Astrocyte of the spinal cord (primary cell): Measurements from ENCODE around the gene COL4A2.

Experiments used
- DNase-seq: peaks from one replicate; pipeline ENCODE4 v3.0.0; 2011; ENCODE audit warnings: low read depth, low spot score
- H3K4me3 ChIP-seq: 2 replicates; pipeline ENCODE4 v1.5.1; 2011; ENCODE audit warnings: low read depth, mild to moderate bottlenecking, low read length, moderate library complexity
- in situ Hi-C: cut with HindIII; loops from 2 replicates; pipeline ENCODE4 v1.10.0; 2017; ENCODE audit warnings: low sequenced_read_pairs
- TF ChIP-seq, protein P1 (sequence below): IDR thresholded peaks from 2 replicates; pipeline ENCODE4 v1.5.1; 2012; ENCODE audit warnings: low read depth, mild to moderate bottlenecking, low read length, inconsistent platforms

The COL4A2 gene

DNA sequence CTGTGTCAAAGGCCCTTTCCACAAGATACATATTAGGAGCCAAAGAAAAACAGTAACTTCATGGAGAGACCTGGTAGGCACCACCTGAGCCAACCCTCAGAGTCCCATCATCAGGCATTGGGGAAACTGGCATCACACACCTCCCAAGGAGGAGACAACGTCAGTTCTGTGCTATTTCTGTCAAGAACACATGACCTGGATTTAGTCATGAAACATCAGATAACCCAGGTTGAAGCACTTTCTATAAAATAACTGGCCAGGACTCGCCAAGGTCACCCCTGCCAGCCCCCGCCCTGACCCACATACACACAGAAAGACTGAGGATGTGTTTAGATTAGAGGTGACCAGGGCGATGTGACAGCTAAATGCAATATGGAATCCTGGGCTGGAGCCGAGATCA is 35.8 kb upstream of the COL4A2 start:
- in situ Hi-C loops = no loop called here
- no peak overlapping the region for H3K4me3 ChIP-seq
- no peak for DNase-seq
- TF ChIP-seq, protein P1, sequence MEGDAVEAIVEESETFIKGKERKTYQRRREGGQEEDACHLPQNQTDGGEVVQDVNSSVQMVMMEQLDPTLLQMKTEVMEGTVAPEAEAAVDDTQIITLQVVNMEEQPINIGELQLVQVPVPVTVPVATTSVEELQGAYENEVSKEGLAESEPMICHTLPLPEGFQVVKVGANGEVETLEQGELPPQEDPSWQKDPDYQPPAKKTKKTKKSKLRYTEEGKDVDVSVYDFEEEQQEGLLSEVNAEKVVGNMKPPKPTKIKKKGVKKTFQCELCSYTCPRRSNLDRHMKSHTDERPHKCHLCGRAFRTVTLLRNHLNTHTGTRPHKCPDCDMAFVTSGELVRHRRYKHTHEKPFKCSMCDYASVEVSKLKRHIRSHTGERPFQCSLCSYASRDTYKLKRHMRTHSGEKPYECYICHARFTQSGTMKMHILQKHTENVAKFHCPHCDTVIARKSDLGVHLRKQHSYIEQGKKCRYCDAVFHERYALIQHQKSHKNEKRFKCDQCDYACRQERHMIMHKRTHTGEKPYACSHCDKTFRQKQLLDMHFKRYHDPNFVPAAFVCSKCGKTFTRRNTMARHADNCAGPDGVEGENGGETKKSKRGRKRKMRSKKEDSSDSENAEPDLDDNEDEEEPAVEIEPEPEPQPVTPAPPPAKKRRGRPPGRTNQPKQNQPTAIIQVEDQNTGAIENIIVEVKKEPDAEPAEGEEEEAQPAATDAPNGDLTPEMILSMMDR = no peak

- DNase-seq = no peak
- in situ Hi-C loops = no loop called here
- TF ChIP-seq, protein P1 = no peak
- H3K4me3 ChIP-seq = no peak overlapping the region
Observed at GRCh38 chr13:110272227-110272626, 34.9 kb upstream of the COL4A2 start.

GRCh38 chr13:110272651-110273050 is 34.4 kb upstream of the COL4A2 start:
- H3K4me3 ChIP-seq = no peak overlapping the region
- TF ChIP-seq, protein P1 = no peak
- DNase-seq = no peak
- in situ Hi-C loops = no loop called here

- H3K4me3 ChIP-seq = no peak overlapping the region
- DNase-seq = no peak
- in situ Hi-C loops = no loop called here
- TF ChIP-seq, protein P1 = no peak
Observed at GRCh38 chr13:110273254-110273653, 33.8 kb upstream of the COL4A2 start.

- TF ChIP-seq, protein P1 = peak; percentile 25
- in situ Hi-C loops = no loop called here
- no peak for DNase-seq
- H3K4me3 ChIP-seq = no peak overlapping the region
Observed at GRCh38 chr13:110274687-110275086, 32.4 kb upstream of the COL4A2 start.

DNA sequence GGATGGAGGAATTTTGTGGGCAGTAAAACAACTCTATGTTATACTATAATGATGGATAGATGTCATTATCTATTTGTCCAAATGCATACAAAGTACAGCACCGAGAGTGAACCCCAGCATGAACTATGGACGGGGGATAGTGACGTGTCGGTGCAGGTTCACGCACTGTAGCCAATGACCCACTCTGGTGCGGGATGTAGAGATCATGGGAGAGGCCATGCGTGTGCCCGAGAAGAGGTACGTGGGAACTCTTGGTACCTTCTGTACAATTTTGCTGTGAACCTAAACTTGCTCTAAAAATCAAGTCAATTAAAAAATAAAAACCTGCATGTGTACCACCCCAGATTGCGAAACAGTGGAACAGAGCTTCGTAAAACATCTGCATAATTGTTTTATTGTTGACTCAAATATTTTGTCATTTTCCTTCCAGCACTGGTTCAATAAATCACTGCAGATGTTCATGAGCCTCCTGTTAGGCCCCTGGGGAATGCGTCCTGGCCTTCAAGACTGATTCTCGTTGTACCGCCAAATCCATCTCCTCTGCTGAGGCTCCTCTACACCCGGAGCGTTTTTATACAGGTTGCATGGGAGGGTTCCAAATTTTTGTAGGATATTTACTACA is 31.0 kb upstream of the COL4A2 start:
- in situ Hi-C loops = no loop called here
- TF ChIP-seq, protein P1 = no peak
- DNase-seq = no peak
- H3K4me3 ChIP-seq = no peak overlapping the region
